Lower lobe of right lung (tissue), 2 donors: ENCODE data around the gene PARVG. TPM values are rescaled to one million over a fixed set of nuclear protein-coding genes. Genes with fewer than 3 reads are reported as not detected.

Experiments used
- ATAC-seq, 2 donors: fragments of 200-7000 bp; cut with Tn5 transposase; one replicate each; pipeline ENCODE4 v1.9.1; 2020 to 2022; ENCODE audit warnings: mild to moderate bottlenecking in 2 of 2, moderate library complexity in 2 of 2
- DNase-seq: peaks from one replicate; pipeline ENCODE4 v3.0.0-alpha.2; 2020
- H3K27ac ChIP-seq: fragments of 200-600 bp; one replicate; pipeline ENCODE4 v1.8.0; 2022
- H3K27me3 ChIP-seq: fragments of 200-600 bp; one replicate; pipeline ENCODE4 v1.8.0; 2022; ENCODE audit warnings: low read depth
- H3K36me3 ChIP-seq: fragments of 200-600 bp; one replicate; pipeline ENCODE4 v1.8.0; 2022; ENCODE audit warnings: mild to moderate bottlenecking
- H3K4me1 ChIP-seq: fragments of 200-600 bp; one replicate; pipeline ENCODE4 v1.8.0; 2022
- H3K4me3 ChIP-seq: fragments of 200-600 bp; one replicate; pipeline ENCODE4 v1.8.0; 2022; ENCODE audit warnings: mild to moderate bottlenecking
- H3K9me3 ChIP-seq: fragments of 200-600 bp; one replicate; pipeline ENCODE4 v1.8.0; 2022
- CTCF ChIP-seq: fragments of 200-600 bp; IDR thresholded peaks from one replicate; pipeline ENCODE4 v1.8.0; 2022; ENCODE audit warnings: antibody characterized with exemption, mild to moderate bottlenecking
- intact Hi-C: fragments of 100-400 bp; cut with DNase I; formaldehyde crosslinking; loops from one replicate; pipeline ENCODE4 v1.11.0; 2022
- total RNA-seq: library from RNA; stranded (reverse); fragmentation: NEBNext Ultra II Directional; extraction: Animal tissue kit (Norgen Biotek cat#: 25700); gene quantifications from one replicate; pipeline ENCODE4 v1.2.1, GENCODE V29; 2021
- donor health status: DM: no; HTN: yes; CAD: no; lungs with severe emphysema.

PARVG gene
- total RNA-seq, 1 donor from 2014 or later, result 96.2 TPM

GRCh38 chr22:44154436-44154942 is 26.2 kb upstream of the PARVG start:
- ATAC-seq, result no peak
- Histone ChIP-seq H3K9me3 (no peaks in the 10 kb centered on the region), H3K27ac (no peak overlapping the region), H3K4me1 (no peaks in the 10 kb centered on the region), H3K36me3 (peaks cover 48% of the 10 kb centered on the region), H3K4me3 (no peak overlapping the region), H3K27me3 (no peaks in the 10 kb centered on the region)
- TF ChIP-seq CTCF, result no peak
- intact Hi-C loops, result no loop called here
- no peak for DNase-seq

GRCh38 chr22:44155115-44155514 is 25.6 kb upstream of the PARVG start:
- no peak for TF ChIP-seq CTCF
- no peak for ATAC-seq
- intact Hi-C loops, result no loop called here

GRCh38 chr22:44157916-44158618 is 22.7 kb upstream of the PARVG start:
- DNase-seq (no peak), ATAC-seq (no peak)
- no peak for TF ChIP-seq CTCF
- H3K4me3 ChIP-seq, result no peak overlapping the region
- intact Hi-C loops, result no loop called here
- no peak overlapping the region for H3K27ac ChIP-seq
- no peaks in the 10 kb centered on the region for H3K27me3 ChIP-seq
- H3K4me1 ChIP-seq, result no peaks in the 10 kb centered on the region
- H3K9me3 ChIP-seq, result no peaks in the 10 kb centered on the region
- peaks cover 28% of the 10 kb centered on the region for H3K36me3 ChIP-seq

More at GRCh38 chr22:44155115-44155514, 25.6 kb upstream of the PARVG start:
- Histone ChIP-seq H3K27me3 (no peaks in the 10 kb centered on the region), H3K36me3 (peaks cover 43% of the 10 kb centered on the region), H3K4me1 (no peaks in the 10 kb centered on the region), H3K27ac (no peak overlapping the region), H3K4me3 (no peak overlapping the region), H3K9me3 (no peaks in the 10 kb centered on the region)
- no peak for DNase-seq

DNA sequence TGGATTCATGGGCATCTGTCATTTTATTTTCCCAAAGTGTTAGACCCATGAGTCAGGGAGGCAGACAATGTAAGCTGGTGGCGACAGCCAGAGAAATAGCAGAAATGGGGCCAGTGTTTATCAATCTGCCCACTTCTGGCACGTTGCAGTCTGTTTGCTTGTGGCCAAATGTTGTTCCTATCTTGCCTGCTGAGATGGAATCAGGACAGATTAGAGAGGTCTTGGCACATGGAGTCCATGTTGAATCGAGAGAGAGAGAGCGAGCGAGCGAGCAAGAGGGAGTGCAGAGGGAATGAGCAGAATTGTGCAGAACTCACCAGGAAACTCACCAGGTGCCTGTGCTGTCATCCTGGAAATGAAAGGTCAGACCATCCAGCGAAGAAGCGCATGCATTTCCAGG is 21.9 kb upstream of the PARVG start:
- H3K36me3 ChIP-seq, result peaks cover 28% of the 10 kb centered on the region
- H3K9me3 ChIP-seq, result no peaks in the 10 kb centered on the region
- no peak for TF ChIP-seq CTCF
- no peak for DNase-seq
- H3K4me1 ChIP-seq, result no peaks in the 10 kb centered on the region
- H3K4me3 ChIP-seq, result no peak overlapping the region
- no peak overlapping the region for H3K27ac ChIP-seq
- H3K27me3 ChIP-seq, result no peaks in the 10 kb centered on the region
- ATAC-seq, result no peak
- intact Hi-C loops, result no loop called here

DNA sequence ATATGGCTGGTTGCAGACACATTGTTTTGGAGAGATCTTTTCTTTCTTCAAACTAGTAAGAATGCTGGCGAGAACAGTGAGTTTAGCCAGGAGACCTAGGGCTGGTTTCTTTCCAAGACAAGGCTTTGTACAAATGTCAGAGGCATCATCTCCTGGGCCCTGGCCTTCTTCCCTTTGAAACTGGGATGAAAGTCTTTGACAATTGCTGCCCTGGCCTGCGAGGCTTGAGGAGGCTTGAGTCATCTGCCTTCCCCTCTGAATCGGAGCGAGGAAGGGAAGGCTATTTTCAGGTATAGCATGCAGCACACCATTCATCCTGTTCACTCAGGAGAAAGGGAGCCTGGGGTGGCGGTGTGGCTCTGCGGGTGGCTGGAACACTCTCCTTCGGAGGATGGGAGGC is 21.5 kb upstream of the PARVG start:
- DNase-seq (no peak), ATAC-seq (no peak)
- Histone ChIP-seq H3K4me3 (no peak overlapping the region), H3K36me3 (peaks cover 28% of the 10 kb centered on the region), H3K9me3 (no peaks in the 10 kb centered on the region), H3K27ac (no peak overlapping the region), H3K27me3 (no peaks in the 10 kb centered on the region), H3K4me1 (no peaks in the 10 kb centered on the region)
- TF ChIP-seq CTCF, result no peak
- intact Hi-C loops, result no loop called here
